Neural crest cell (in vitro differentiated cells): Measurements from ENCODE around the gene TEDC1. TPM values are rescaled to one million over a fixed set of nuclear protein-coding genes. Genes with fewer than 3 reads are reported as not detected.

Source experiments
- DNase-seq: peaks from one replicate; pipeline ENCODE4 v3.0.0; 2021; ENCODE audit warnings: low read depth, mixed read lengths, low spot score
- H3K27ac Mint-ChIP-seq: one replicate; pipeline ENCODE4 v1.8.0; 2021; ENCODE audit warnings: mild to moderate bottlenecking, mixed read lengths; ENCODE audit not compliant: unreplicated experiment
- H3K27me3 Mint-ChIP-seq: 2 replicates; pipeline ENCODE4 v1.8.0; 2021; ENCODE audit warnings: low read depth, mild to moderate bottlenecking, mixed read lengths
- H3K36me3 Mint-ChIP-seq: 2 replicates; pipeline ENCODE4 v1.8.0; 2021; ENCODE audit warnings: low read depth, mild to moderate bottlenecking, mixed read lengths
- H3K4me1 Mint-ChIP-seq: 2 replicates; pipeline ENCODE4 v1.8.0; 2021; ENCODE audit warnings: mixed read lengths
- H3K4me3 Mint-ChIP-seq: one replicate; pipeline ENCODE4 v1.8.0; 2021; ENCODE audit warnings: mild to moderate bottlenecking, mixed read lengths
- H3K9me3 Mint-ChIP-seq: 2 replicates; pipeline ENCODE4 v1.8.0; 2021; ENCODE audit warnings: mixed read lengths
- total RNA-seq: library from RNA; stranded (reverse); gene quantifications from 2 replicates; pipeline ENCODE4 v1.2.1, GENCODE V29; 2021
- TF ChIP-seq, protein P1 (sequence below): fragments of 200-600 bp; sonication (generic); conservative IDR thresholded peaks from 2 replicates; pipeline ENCODE4 v1.5.0; 2021; ENCODE audit warnings: antibody characterized with exemption, mild to moderate bottlenecking

Gene TEDC1
- total RNA-seq, 1 donor from 2014 or later: 44.9 TPM

DNA sequence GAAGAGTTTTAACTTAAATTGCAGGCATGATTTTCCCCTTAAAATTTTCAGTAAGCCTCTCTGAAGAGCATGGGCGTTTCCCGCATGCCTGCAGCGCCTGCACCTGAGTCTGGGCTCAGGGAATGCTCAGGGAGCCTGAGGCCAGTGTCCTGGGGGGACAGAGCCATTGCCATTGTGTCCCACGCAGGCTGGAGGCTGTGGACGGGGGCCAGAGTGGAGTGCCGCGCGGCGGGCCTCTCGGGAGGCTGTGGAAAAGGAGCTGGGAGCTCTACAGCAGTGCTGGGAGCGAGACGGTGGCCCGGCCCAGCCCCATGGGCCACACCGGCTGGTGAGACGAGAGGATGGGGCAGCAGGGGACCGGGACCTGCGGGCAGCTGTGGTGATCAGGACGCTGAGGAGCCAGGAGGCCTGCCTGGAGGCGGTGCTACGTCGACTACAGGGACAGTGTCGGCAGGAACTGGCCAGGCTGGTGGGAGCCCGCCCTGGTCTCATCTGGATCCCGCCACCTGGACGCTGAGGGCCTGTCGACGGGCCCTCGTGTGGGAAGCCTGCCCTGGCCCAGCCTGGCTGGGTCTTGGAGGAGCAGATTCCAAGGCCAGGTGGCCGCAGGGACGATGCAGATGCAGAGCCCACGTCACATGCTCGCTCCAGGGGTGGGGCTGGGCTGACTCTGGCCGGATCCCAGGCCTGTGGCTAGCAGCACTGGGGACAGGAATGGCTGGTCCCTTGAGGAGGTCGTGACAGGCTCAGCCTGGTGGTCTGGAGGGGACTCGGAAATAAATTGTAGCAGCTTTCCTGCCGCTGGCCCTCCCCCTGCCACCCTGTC lies 7.6 kb downstream of the TEDC1 start:
- Mint-ChIP-seq H3K27ac (peak overlapping the region; percentile 88), H3K4me1 (peaks cover 20% of the 10 kb centered on the region), H3K36me3 (no peaks in the 10 kb centered on the region), H3K9me3 (no peaks in the 10 kb centered on the region), H3K27me3 (peaks cover 10% of the 10 kb centered on the region), H3K4me3 (peak overlapping the region; percentile 65)
- TF ChIP-seq, protein P1, sequence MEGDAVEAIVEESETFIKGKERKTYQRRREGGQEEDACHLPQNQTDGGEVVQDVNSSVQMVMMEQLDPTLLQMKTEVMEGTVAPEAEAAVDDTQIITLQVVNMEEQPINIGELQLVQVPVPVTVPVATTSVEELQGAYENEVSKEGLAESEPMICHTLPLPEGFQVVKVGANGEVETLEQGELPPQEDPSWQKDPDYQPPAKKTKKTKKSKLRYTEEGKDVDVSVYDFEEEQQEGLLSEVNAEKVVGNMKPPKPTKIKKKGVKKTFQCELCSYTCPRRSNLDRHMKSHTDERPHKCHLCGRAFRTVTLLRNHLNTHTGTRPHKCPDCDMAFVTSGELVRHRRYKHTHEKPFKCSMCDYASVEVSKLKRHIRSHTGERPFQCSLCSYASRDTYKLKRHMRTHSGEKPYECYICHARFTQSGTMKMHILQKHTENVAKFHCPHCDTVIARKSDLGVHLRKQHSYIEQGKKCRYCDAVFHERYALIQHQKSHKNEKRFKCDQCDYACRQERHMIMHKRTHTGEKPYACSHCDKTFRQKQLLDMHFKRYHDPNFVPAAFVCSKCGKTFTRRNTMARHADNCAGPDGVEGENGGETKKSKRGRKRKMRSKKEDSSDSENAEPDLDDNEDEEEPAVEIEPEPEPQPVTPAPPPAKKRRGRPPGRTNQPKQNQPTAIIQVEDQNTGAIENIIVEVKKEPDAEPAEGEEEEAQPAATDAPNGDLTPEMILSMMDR: no peak
- no peak for DNase-seq

GRCh38 chr14:105499256-105500035 lies 8.4 kb downstream of the TEDC1 start:
- Mint-ChIP-seq H3K4me1 (peaks cover 24% of the 10 kb centered on the region), H3K36me3 (no peaks in the 10 kb centered on the region), H3K27ac (peak overlapping the region; percentile 96), H3K4me3 (peak overlapping the region; percentile 72), H3K27me3 (peaks cover 11% of the 10 kb centered on the region), H3K9me3 (no peaks in the 10 kb centered on the region)
- DNase-seq: peak; percentile 60
- TF ChIP-seq, protein P1: no peak

DNA sequence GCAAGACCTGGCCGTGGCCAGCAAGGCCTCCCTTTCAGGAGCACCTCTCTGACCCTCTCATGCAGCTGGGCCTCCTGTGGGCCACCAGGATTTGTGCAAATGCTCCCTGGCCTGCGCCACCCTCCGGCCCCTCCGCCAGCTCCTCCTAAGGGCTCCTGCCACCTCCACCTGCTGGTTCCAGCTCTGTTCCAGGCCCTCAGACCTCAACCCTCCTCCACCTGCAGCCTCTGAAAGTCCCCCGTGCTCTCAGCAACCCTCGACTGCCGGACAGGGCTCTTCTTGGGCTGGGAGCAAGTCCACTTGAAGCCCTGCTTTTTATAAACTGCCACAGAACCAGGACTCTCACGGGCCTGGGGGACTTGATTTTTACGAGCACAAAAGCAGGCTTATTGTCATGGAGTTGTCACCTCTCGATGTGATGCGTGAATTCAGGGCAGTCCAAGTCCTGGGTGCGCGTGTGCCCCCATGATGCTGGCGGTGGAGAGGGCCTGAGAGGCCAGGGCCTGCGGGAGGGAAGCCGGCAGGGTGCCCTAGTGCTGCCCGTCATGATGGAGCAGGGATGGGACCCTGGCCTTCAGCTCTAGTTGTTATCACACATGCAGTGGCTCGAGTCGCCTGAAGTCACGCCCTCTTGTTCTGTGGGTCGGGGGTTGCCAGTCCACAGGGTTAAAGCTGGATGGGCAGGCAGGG lies 9.1 kb downstream of the TEDC1 start:
- Mint-ChIP-seq H3K27me3 (peaks cover 11% of the 10 kb centered on the region), H3K9me3 (no peaks in the 10 kb centered on the region), H3K27ac (peak overlapping the region; percentile 96), H3K36me3 (no peaks in the 10 kb centered on the region), H3K4me3 (peak overlapping the region; percentile 72), H3K4me1 (peaks cover 24% of the 10 kb centered on the region)
- DNase-seq: no peak
- TF ChIP-seq, protein P1: no peak

- TF ChIP-seq, protein P1: no peak
- peaks cover 11% of the 10 kb centered on the region for H3K27me3 Mint-ChIP-seq
Measured at GRCh38 chr14:105500726-105501101, 9.7 kb downstream of the TEDC1 start.

DNA sequence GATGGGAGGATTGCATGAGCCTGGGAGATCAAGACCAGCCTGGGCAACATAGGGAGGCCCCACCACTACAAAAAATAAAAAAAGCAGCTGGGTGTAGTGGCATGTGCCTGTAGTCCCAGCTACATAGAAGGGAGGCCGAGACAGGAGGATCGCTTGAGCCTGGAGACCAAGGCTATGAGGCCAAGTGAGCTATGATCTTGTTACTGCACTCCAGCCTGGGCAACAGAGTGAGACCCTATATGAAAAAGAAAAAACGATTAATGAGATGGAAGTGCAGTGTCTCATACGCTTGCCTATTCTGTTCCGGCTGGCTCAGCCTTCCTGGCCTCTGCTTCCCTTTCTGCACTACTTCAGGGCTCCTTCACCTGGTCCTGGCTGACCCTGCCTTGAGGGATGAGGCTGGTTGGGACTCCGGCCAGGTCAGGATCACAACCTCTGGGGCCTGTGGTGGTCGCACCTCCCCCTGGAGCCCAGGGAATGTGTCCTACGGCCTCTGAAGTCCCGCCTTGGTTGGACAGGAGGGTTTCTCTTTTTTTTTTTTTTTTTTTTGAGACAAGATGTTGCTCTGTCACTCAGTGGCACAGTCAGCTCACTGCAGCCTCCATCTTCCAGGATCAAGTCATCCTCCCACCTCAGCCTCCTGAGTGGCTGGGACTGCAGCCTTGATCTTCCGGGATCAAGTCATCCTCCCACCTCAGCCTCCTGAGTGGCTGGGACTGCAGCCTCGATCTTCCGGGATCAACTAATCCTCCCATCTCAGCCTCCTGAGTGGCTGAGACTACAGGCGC lies 10.7 kb downstream of the TEDC1 start:
- Mint-ChIP-seq H3K27me3 (peaks cover 11% of the 10 kb centered on the region), H3K4me3 (no peak overlapping the region), H3K9me3 (no peaks in the 10 kb centered on the region), H3K27ac (no peak overlapping the region), H3K4me1 (peaks cover 24% of the 10 kb centered on the region), H3K36me3 (no peaks in the 10 kb centered on the region)
- DNase-seq: no peak
- TF ChIP-seq, protein P1: no peak

More at GRCh38 chr14:105500726-105501101, 9.7 kb downstream of the TEDC1 start:
- Mint-ChIP-seq H3K4me3 (peak overlapping the region; percentile 72), H3K36me3 (no peaks in the 10 kb centered on the region), H3K27ac (peak overlapping the region; percentile 89), H3K9me3 (no peaks in the 10 kb centered on the region), H3K4me1 (peaks cover 24% of the 10 kb centered on the region)
- DNase-seq: no peak
